HG02938 (cell line): ENCODE results near the gene FBLL1.
"Not testable (repeated sequence)": the region's sequence is repeated elsewhere in the genome, so short reads cannot be mapped to it uniquely, and the experiment has no call there.

Experiments
- ATAC-seq: cut with Tn5 transposase; IDR thresholded peaks from one replicate; pipeline ENCODE4 v1.9.1; 2021; ENCODE audit warnings: mild to moderate bottlenecking, moderate library complexity; ENCODE audit not compliant: unreplicated experiment

The FBLL1 gene

GRCh38 chr5:168550656-168551055, 21.6 kb downstream of the FBLL1 start:
- no peak for ATAC-seq

GRCh38 chr5:168552146-168552545, 23.0 kb downstream of the FBLL1 start:
- no peak for ATAC-seq

GRCh38 chr5:168553377-168554130, 24.4 kb downstream of the FBLL1 start:
- ATAC-seq: no peak

- ATAC-seq: no peak
These were observed 28.3 kb downstream of the FBLL1 start for GRCh38 chr5:168557389-168557788.

GRCh38 chr5:168562279-168562678, 33.2 kb downstream of the FBLL1 start:
- no peak for ATAC-seq

GRCh38 chr5:168563959-168564358, 34.9 kb downstream of the FBLL1 start:
- no peak for ATAC-seq

- ATAC-seq: no peak
These were observed 39.6 kb downstream of the FBLL1 start for GRCh38 chr5:168568738-168569137.

- ATAC-seq: no peak
These were observed 41.6 kb downstream of the FBLL1 start for GRCh38 chr5:168570490-168571328.

GRCh38 chr5:168573663-168574062, 44.6 kb downstream of the FBLL1 start:
- not testable (repeated sequence) for ATAC-seq

GRCh38 chr5:168574156-168574555, 45.1 kb downstream of the FBLL1 start:
- not testable (repeated sequence) for ATAC-seq

GRCh38 chr5:168575391-168576372, 46.6 kb downstream of the FBLL1 start:
- no peak for ATAC-seq

GRCh38 chr5:168578006-168578405, 48.9 kb downstream of the FBLL1 start:
- no peak for ATAC-seq

GRCh38 chr5:168578538-168579487, 49.7 kb downstream of the FBLL1 start, which contains the start of gene PANK3:
Gene PANK3, minus strand, starts transcription at chr5:168579368. Its CDS starts 85 bp downstream, at chr5:168579283.
- ATAC-seq: peak; percentile 46

GRCh38 chr5:168579488-168580226, 50.6 kb downstream of the FBLL1 start:
- ATAC-seq: peak; percentile 92

- ATAC-seq: no peak
These were observed 51.1 kb downstream of the FBLL1 start for GRCh38 chr5:168580227-168580508.
